WTC11 (cell line): ENCODE measurements around the gene STXBP5. TPM values are rescaled to one million over a fixed set of nuclear protein-coding genes. Genes with fewer than 3 reads are reported as not detected.
A peak's percentile ranks its signal among the peaks of the same experiment; 100 is the strongest.

Experiments used
- ATAC-seq: fragments of 200-7000 bp; cut with Tn5 transposase; 2 replicates; pipeline ENCODE4 v1.10.0; 2021; ENCODE audit warnings: mild to moderate bottlenecking, moderate library complexity
- Bru-seq: library from RNA; stranded (reverse); fragments of 400-500 nt; gene quantifications from one replicate; lab custom pipeline; 2021; lab: Mats Ljungman, UMichigan
- CTCF ChIA-PET: fragments of 300-600 bp; sonication (Branson Sonifier 250); formaldehyde crosslinking; loops from one replicate; lab custom pipeline; 2021; ENCODE audit warnings: antibody characterized with exemption; lab: Charles Lee
- POLR2A ChIA-PET: fragments of 350-600 bp; sonication (Branson Sonifier 250); formaldehyde crosslinking; loops from one replicate; lab custom pipeline; 2021; ENCODE audit warnings: antibody characterized with exemption; lab: Charles Lee
- DNase-seq: peaks from one replicate; pipeline ENCODE4 v3.0.0; 2021; ENCODE audit warnings: low spot score
- H3K27ac Mint-ChIP-seq: 2 replicates; pipeline ENCODE4 v1.8.0; 2021; ENCODE audit warnings: mixed read lengths
- H3K27me3 Mint-ChIP-seq: 2 replicates; pipeline ENCODE4 v1.8.0; 2021; ENCODE audit warnings: low read depth, mild to moderate bottlenecking, moderate library complexity, mixed read lengths
- H3K36me3 Mint-ChIP-seq: 2 replicates; pipeline ENCODE4 v1.8.0; 2021; ENCODE audit warnings: mixed read lengths
- H3K4me1 Mint-ChIP-seq: 2 replicates; pipeline ENCODE4 v1.8.0; 2022; ENCODE audit warnings: mixed read lengths
- H3K4me3 Mint-ChIP-seq: 2 replicates; pipeline ENCODE4 v1.8.0; 2021; ENCODE audit warnings: mild to moderate bottlenecking, moderate library complexity, mixed read lengths
- H3K9me3 Mint-ChIP-seq: 2 replicates; pipeline ENCODE4 v1.8.0; 2021; ENCODE audit warnings: mixed read lengths
- CREB1 ChIP-seq: sonication (generic); formaldehyde crosslinking; IDR thresholded peaks from 2 replicates; pipeline ENCODE4 v1.8.0; 2023; ENCODE audit warnings: mild to moderate bottlenecking, missing genetic modification reagents
- CREM ChIP-seq: sonication (generic); formaldehyde crosslinking; IDR thresholded peaks from 2 replicates; pipeline ENCODE4 v1.8.1; 2022; ENCODE audit warnings: mild to moderate bottlenecking, missing genetic modification reagents, moderate library complexity
- GABPB1 ChIP-seq: sonication (generic); formaldehyde crosslinking; IDR thresholded peaks from 2 replicates; pipeline ENCODE4 v1.8.1; 2023; ENCODE audit warnings: mild to moderate bottlenecking, missing genetic modification reagents
- NFE2L1 ChIP-seq: sonication (generic); formaldehyde crosslinking; IDR thresholded peaks from 2 replicates; pipeline ENCODE4 v1.8.1; 2023; ENCODE audit warnings: missing genetic modification reagents
- ZNF396 ChIP-seq: fragments of 250-450 bp; sonication (Bioruptor Pico); IDR thresholded peaks from 2 replicates; pipeline ENCODE4 v1.8.0; 2021; ENCODE audit warnings: mild to moderate bottlenecking, moderate library complexity, borderline replicate concordance
- ZNF423 ChIP-seq: fragments of 250-450 bp; sonication (Bioruptor Pico); IDR thresholded peaks from 2 replicates; pipeline ENCODE4 v2.1.2; 2022; ENCODE audit warnings: mild to moderate bottlenecking, moderate library complexity
- long read RNA-seq, 3 experiments: library from RNA in 1 of 3; library from capped mRNA in 1 of 3; library from polyadenylated mRNA in 1 of 3; unstranded in 2 of 3; stranded (forward) in 1 of 3; transcript quantifications; one replicate each; pipeline ENCODE4 v2.0.0, GENCODE V29; 2021
- total RNA-seq: library from RNA; stranded (reverse); gene quantifications from 3 replicates; pipeline ENCODE4 v1.2.3, GENCODE V29; 2021
- TF ChIP-seq, protein P1 (sequence below): sonication (generic); formaldehyde crosslinking; IDR thresholded peaks from 2 replicates; pipeline ENCODE4 v1.8.0; 2022; ENCODE audit warnings: mild to moderate bottlenecking, missing genetic modification reagents
- TF ChIP-seq, protein P2 (sequence below): sonication (generic); formaldehyde crosslinking; IDR thresholded peaks from 2 replicates; pipeline ENCODE4 v1.8.0; 2023; ENCODE audit warnings: missing genetic modification reagents, mild to moderate bottlenecking, borderline replicate concordance
- TF ChIP-seq, protein P3 (sequence below): sonication (generic); formaldehyde crosslinking; IDR thresholded peaks from 2 replicates; pipeline ENCODE4 v1.8.0; 2022; ENCODE audit warnings: mild to moderate bottlenecking, missing genetic modification reagents
- TF ChIP-seq, protein P4 (sequence below): sonication (generic); formaldehyde crosslinking; IDR thresholded peaks from 2 replicates; pipeline ENCODE4 v1.8.1; 2023; ENCODE audit warnings: mild to moderate bottlenecking, missing genetic modification reagents, moderate library complexity
- TF ChIP-seq, protein P5 (sequence below): fragments of 250-450 bp; sonication (Bioruptor Pico); IDR thresholded peaks from 2 replicates; pipeline ENCODE4 v1.8.0; 2021; ENCODE audit warnings: mild to moderate bottlenecking
- TF ChIP-seq, protein P6 (sequence below): fragments of 250-450 bp; sonication (Bioruptor Pico); IDR thresholded peaks from 2 replicates; pipeline ENCODE4 v1.9.0; 2021; ENCODE audit warnings: mild to moderate bottlenecking
- TF ChIP-seq, protein P7 (sequence below): sonication (generic); formaldehyde crosslinking; IDR thresholded peaks from 2 replicates; pipeline ENCODE4 v1.8.1; 2022; ENCODE audit warnings: low read depth, mild to moderate bottlenecking, moderate library complexity, missing genetic modification reagents, borderline replicate concordance

STXBP5 gene
- total RNA-seq (9.9 to 13.2 TPM (median 9.9 TPM) in 3 replicates), Bru-seq, nascent RNA (percentile 77 among the genes with signal in this experiment)
- long read RNA-seq, experiment 1, full-length matches to known transcripts, result 11 of 43 reads
- long read RNA-seq, experiment 1, partial matches to known transcripts, result 17 of 43 reads
- long read RNA-seq, experiment 1, other reads (novel, unspliced or antisense), result 15 of 43 reads
- long read RNA-seq, experiment 2, partial matches to known transcripts, result 3 of 16 reads
- long read RNA-seq, experiment 2, other reads (novel, unspliced or antisense), result 13 of 16 reads
- long read RNA-seq, experiment 3, result 0 reads

DNA sequence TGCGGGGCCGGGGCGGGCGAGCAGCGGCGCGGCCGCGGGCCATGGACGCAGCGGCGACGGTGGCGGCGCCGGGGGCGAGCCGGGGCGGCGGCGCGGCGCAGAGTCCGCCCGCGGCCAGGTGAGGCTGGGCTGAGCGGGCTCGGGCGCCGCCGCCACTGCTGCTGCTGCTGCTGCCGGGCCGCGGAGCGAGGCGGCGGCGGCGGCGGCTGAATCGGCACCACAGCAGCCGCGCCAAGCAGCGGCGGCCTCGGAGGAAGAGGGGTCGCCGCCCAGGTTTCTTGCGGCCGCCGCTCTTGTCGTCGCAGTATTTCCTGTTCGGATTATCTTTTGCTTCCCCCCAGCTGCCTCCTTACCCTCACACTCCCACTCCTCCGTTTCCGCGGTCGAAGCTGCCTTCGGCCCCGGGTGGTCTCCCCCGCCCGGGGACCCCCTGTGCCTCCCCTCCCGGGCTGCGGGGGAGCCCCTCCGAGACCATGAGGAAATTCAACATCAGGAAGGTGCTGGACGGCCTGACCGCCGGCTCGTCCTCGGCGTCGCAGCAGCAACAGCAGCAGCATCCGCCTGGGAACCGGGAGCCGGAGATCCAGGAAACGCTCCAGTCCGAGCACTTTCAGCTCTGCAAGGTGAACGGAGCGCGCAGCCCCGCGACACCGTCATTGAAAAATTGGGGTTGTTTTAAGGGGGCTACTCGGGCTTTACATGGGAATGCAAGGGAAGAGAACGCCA, at the start of gene STXBP5:
Gene STXBP5, plus strand, starts transcription at position 358 of the 726 bp plus-strand sequence. Its CDS starts 116 bp downstream, at position 474.
- ATAC-seq (peak; percentile 15), DNase-seq (peak; percentile 45)
- Mint-ChIP-seq H3K27me3 (no peaks in the 10 kb centered on the region; the same call in 1 of the 2 replicates), H3K36me3 (no peaks in the 10 kb centered on the region), H3K4me3 (peak within 1 kb of the TSS; percentile 95), H3K9me3 (no peaks in the 10 kb centered on the region), H3K4me1 (peaks cover 17% of the 10 kb centered on the region), H3K27ac (peak within 1 kb of the TSS; percentile 92)
- CTCF ChIA-PET, result interaction anchor here (0.9 to 1.7 kb wide), 2 partner anchors 12 to 44 kb away, joined by 3 to 4 read pairs; no protein-coding TSS in a partner anchor
- POLR2A ChIA-PET, result interaction anchor here (0.7 kb wide), 2 partner anchors 9 to 218 kb away, joined by 3 read pairs; no protein-coding TSS in a partner anchor
- TF ChIP-seq NFE2L1 (CRISPR knock-in tag), result no peak
- peak; percentile 45; the same call in 1 of the 2 replicates for TF ChIP-seq GABPB1 (CRISPR knock-in tag)
- TF ChIP-seq, protein P1, sequence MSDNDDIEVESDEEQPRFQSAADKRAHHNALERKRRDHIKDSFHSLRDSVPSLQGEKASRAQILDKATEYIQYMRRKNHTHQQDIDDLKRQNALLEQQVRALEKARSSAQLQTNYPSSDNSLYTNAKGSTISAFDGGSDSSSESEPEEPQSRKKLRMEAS, result peak; percentile 27; the same call in 1 of the 2 replicates
- TF ChIP-seq, protein P2, sequence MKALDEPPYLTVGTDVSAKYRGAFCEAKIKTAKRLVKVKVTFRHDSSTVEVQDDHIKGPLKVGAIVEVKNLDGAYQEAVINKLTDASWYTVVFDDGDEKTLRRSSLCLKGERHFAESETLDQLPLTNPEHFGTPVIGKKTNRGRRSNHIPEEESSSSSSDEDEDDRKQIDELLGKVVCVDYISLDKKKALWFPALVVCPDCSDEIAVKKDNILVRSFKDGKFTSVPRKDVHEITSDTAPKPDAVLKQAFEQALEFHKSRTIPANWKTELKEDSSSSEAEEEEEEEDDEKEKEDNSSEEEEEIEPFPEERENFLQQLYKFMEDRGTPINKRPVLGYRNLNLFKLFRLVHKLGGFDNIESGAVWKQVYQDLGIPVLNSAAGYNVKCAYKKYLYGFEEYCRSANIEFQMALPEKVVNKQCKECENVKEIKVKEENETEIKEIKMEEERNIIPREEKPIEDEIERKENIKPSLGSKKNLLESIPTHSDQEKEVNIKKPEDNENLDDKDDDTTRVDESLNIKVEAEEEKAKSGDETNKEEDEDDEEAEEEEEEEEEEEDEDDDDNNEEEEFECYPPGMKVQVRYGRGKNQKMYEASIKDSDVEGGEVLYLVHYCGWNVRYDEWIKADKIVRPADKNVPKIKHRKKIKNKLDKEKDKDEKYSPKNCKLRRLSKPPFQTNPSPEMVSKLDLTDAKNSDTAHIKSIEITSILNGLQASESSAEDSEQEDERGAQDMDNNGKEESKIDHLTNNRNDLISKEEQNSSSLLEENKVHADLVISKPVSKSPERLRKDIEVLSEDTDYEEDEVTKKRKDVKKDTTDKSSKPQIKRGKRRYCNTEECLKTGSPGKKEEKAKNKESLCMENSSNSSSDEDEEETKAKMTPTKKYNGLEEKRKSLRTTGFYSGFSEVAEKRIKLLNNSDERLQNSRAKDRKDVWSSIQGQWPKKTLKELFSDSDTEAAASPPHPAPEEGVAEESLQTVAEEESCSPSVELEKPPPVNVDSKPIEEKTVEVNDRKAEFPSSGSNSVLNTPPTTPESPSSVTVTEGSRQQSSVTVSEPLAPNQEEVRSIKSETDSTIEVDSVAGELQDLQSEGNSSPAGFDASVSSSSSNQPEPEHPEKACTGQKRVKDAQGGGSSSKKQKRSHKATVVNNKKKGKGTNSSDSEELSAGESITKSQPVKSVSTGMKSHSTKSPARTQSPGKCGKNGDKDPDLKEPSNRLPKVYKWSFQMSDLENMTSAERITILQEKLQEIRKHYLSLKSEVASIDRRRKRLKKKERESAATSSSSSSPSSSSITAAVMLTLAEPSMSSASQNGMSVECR (CRISPR knock-in tag), result 0 out of 2 replicates have a peak, but pooled peaks have one; percentile 23
- TF ChIP-seq ZNF423 (CRISPR knock-in tag), result peak; percentile 63; the same call in 1 of the 2 replicates
- TF ChIP-seq, protein P3, sequence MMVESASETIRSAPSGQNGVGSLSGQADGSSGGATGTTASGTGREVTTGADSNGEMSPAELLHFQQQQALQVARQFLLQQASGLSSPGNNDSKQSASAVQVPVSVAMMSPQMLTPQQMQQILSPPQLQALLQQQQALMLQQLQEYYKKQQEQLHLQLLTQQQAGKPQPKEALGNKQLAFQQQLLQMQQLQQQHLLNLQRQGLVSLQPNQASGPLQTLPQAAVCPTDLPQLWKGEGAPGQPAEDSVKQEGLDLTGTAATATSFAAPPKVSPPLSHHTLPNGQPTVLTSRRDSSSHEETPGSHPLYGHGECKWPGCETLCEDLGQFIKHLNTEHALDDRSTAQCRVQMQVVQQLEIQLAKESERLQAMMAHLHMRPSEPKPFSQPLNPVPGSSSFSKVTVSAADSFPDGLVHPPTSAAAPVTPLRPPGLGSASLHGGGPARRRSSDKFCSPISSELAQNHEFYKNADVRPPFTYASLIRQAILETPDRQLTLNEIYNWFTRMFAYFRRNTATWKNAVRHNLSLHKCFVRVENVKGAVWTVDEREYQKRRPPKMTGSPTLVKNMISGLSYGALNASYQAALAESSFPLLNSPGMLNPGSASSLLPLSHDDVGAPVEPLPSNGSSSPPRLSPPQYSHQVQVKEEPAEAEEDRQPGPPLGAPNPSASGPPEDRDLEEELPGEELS, result peak; percentile 38; the same call in 1 of the 2 replicates
- no peak for TF ChIP-seq ZNF396
- TF ChIP-seq, all 79 proteins: peak for 5

DNA sequence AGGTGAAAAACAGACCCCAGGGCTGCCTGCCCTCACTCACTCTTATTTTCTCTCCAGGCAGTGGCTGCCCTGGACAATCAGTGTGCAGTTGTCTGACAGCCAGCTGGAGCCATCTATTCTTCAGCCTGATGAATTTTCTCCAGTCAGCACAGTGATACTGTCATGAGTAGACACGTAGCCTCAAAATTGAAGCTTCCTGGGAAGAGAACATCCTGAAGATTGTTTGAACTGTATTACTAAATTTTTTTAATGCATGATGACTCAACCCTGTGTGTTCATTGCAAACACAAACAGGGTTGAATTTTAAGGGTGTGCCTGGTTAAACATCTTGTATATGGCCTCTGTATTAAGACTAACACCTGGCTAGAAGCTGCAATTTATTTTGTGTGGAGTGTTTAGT, 49.8 kb upstream of the STXBP5 start:
- H3K27me3 Mint-ChIP-seq, result no peaks in the 10 kb centered on the region
- H3K4me3 Mint-ChIP-seq, result no peak overlapping the region
- no peaks in the 10 kb centered on the region for H3K9me3 Mint-ChIP-seq
- H3K36me3 Mint-ChIP-seq, result no peaks in the 10 kb centered on the region
- ATAC-seq (no peak), DNase-seq (no peak)
- TF ChIP-seq, protein P4, sequence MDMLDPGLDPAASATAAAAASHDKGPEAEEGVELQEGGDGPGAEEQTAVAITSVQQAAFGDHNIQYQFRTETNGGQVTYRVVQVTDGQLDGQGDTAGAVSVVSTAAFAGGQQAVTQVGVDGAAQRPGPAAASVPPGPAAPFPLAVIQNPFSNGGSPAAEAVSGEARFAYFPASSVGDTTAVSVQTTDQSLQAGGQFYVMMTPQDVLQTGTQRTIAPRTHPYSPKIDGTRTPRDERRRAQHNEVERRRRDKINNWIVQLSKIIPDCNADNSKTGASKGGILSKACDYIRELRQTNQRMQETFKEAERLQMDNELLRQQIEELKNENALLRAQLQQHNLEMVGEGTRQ, result no peak
- POLR2A ChIA-PET, result no interaction called here
- peaks cover 5% of the 10 kb centered on the region for H3K4me1 Mint-ChIP-seq
- no peak overlapping the region for H3K27ac Mint-ChIP-seq
- CTCF ChIA-PET, result no interaction called here

DNA sequence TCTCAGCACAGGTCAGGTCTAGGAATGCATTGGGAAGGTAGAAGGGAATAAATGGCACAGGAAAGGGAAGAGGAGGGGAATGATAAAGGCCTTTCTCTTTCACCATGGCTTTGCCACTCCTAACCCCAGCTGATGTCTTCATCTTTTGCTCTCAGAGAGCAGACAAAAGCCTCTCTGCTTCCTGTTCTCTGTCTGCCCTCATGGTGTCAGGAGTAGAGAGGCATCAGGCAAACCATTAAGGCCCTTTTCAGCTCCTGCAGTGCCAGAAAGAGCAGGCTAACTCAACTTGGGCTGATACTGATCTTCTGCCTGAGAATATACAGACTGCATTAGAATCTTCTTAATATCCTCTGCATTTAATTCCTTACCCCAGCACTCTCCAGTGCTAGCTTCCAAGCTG, 48.0 kb upstream of the STXBP5 start:
- Mint-ChIP-seq H3K9me3 (no peaks in the 10 kb centered on the region), H3K4me3 (no peak overlapping the region), H3K36me3 (no peaks in the 10 kb centered on the region), H3K27ac (no peak overlapping the region), H3K4me1 (peaks cover 5% of the 10 kb centered on the region), H3K27me3 (no peaks in the 10 kb centered on the region)
- ATAC-seq (peak; percentile 73), DNase-seq (no peak)
- CTCF ChIA-PET, result no interaction called here
- POLR2A ChIA-PET, result no interaction called here
- TF ChIP-seq CREB1 (no peak), CREM (CRISPR knock-in tag) (no peak)
- TF ChIP-seq, protein P5, sequence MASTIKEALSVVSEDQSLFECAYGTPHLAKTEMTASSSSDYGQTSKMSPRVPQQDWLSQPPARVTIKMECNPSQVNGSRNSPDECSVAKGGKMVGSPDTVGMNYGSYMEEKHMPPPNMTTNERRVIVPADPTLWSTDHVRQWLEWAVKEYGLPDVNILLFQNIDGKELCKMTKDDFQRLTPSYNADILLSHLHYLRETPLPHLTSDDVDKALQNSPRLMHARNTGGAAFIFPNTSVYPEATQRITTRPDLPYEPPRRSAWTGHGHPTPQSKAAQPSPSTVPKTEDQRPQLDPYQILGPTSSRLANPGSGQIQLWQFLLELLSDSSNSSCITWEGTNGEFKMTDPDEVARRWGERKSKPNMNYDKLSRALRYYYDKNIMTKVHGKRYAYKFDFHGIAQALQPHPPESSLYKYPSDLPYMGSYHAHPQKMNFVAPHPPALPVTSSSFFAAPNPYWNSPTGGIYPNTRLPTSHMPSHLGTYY (CRISPR knock-in tag), result no peak
- TF ChIP-seq, protein P6, sequence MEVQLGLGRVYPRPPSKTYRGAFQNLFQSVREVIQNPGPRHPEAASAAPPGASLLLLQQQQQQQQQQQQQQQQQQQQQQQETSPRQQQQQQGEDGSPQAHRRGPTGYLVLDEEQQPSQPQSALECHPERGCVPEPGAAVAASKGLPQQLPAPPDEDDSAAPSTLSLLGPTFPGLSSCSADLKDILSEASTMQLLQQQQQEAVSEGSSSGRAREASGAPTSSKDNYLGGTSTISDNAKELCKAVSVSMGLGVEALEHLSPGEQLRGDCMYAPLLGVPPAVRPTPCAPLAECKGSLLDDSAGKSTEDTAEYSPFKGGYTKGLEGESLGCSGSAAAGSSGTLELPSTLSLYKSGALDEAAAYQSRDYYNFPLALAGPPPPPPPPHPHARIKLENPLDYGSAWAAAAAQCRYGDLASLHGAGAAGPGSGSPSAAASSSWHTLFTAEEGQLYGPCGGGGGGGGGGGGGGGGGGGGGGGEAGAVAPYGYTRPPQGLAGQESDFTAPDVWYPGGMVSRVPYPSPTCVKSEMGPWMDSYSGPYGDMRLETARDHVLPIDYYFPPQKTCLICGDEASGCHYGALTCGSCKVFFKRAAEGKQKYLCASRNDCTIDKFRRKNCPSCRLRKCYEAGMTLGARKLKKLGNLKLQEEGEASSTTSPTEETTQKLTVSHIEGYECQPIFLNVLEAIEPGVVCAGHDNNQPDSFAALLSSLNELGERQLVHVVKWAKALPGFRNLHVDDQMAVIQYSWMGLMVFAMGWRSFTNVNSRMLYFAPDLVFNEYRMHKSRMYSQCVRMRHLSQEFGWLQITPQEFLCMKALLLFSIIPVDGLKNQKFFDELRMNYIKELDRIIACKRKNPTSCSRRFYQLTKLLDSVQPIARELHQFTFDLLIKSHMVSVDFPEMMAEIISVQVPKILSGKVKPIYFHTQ (CRISPR knock-in tag), result no peak
- TF ChIP-seq, protein P7, sequence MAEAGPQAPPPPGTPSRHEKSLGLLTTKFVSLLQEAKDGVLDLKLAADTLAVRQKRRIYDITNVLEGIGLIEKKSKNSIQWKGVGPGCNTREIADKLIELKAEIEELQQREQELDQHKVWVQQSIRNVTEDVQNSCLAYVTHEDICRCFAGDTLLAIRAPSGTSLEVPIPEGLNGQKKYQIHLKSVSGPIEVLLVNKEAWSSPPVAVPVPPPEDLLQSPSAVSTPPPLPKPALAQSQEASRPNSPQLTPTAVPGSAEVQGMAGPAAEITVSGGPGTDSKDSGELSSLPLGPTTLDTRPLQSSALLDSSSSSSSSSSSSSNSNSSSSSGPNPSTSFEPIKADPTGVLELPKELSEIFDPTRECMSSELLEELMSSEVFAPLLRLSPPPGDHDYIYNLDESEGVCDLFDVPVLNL (CRISPR knock-in tag), result no peak
